ENCODE data around the gene PGBD5. TPM values are rescaled to one million over a fixed set of nuclear protein-coding genes. Genes with fewer than 3 reads are reported as not detected.

Gene PGBD5
- polyA plus RNA-seq, 3 donors = 0.44 TPM; not detected in 2

DNA sequence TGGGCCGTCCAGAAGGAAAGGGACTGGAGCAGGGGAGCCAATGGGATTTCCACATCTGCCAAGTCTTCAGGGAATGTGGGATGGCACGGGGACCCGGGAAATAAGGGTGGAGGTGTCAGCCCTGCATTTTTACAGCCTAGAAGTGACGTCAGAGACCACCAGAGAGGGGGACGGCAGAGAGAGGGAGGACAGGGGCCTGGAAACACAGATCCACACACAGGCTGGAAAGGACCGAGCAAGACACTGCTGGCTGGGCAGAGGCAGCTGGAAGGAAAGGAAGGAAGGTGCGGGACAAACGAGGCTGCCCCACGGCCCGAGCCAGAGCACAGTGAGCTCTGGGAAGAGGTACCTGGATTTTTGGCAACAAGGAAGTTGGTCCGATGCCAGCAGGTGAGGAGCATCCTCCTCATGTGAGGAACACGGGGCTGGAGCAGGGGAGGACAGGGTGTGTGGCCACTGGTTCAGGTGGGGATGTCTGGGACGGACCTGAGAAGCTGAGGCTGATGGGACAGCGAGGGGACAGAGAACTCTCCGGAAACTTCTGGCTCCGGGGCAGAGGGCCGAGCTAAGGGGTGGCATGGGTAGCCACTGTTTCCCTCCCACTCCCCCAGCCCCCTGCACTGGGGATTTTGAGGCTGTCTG lies 138.3 kb downstream of the PGBD5 start:
- Histone ChIP-seq H3K27me3 (ENCODE audit: control insufficient read depth in 2 of 2, insufficient read depth in 2 of 2, low read length in 2 of 2) (peaks cover 0 to 6% of the 10 kb centered on the region in 2 donors), H3K36me3 (replicated peaks in 1 of 2; ENCODE audit: control insufficient read depth in 1 of 2, insufficient read depth in 2 of 2, low read length in 2 of 2) (peaks cover 0 to under 1% of the 10 kb centered on the region in 2 donors), H3K4me2 (replicated peaks; ENCODE audit: extremely low read depth, low read length, poor library complexity, severe bottlenecking) (no peak overlapping the region), H3K9ac (ENCODE audit: insufficient read depth, low read length, poor library complexity, severe bottlenecking) (no peak overlapping the region), H3K79me2 (ENCODE audit: insufficient read depth, low read length) (no peaks in the 10 kb centered on the region), H3K27ac (ENCODE audit: low read depth in 1 of 2, low read length in 2 of 2) (no peak overlapping the region), H3K9me3 (replicated peaks in 1 of 2; ENCODE audit: control insufficient read depth in 1 of 2, insufficient read depth in 1 of 2, low read length in 2 of 2) (no peaks in the 10 kb centered on the region), H3K4me3 (replicated peaks in 1 of 3; ENCODE audit: low read depth in 2 of 3, low read length in 3 of 3) (no peak overlapping the region), H4K20me1 (ENCODE audit: insufficient read depth, low read length) (no peaks in the 10 kb centered on the region), H2AFZ (ENCODE audit: insufficient read depth, low read depth, low read length, poor library complexity, severe bottlenecking) (no peak overlapping the region), H3K4me1 (ENCODE audit: control insufficient read depth in 1 of 2, insufficient read depth in 2 of 2, low read length in 2 of 2) (no peaks in the 10 kb centered on the region)
- H3K27me3 Mint-ChIP-seq (ENCODE audit: low read depth in 3 of 3) = peaks cover 18 to 22% (median 21%) of the 10 kb centered on the region in 3 donors
- intact Hi-C loops (cut with micrococcal nuclease) = no loop called here
- H3K4me3 Mint-ChIP-seq = no peak overlapping the region
- TF ChIP-seq, protein P1, sequence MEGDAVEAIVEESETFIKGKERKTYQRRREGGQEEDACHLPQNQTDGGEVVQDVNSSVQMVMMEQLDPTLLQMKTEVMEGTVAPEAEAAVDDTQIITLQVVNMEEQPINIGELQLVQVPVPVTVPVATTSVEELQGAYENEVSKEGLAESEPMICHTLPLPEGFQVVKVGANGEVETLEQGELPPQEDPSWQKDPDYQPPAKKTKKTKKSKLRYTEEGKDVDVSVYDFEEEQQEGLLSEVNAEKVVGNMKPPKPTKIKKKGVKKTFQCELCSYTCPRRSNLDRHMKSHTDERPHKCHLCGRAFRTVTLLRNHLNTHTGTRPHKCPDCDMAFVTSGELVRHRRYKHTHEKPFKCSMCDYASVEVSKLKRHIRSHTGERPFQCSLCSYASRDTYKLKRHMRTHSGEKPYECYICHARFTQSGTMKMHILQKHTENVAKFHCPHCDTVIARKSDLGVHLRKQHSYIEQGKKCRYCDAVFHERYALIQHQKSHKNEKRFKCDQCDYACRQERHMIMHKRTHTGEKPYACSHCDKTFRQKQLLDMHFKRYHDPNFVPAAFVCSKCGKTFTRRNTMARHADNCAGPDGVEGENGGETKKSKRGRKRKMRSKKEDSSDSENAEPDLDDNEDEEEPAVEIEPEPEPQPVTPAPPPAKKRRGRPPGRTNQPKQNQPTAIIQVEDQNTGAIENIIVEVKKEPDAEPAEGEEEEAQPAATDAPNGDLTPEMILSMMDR (IDR thresholded peaks at IDR 0.05) = no peak
- no peak overlapping the region for H3K27ac Mint-ChIP-seq
- peaks cover 4 to 7% of the 10 kb centered on the region in 2 donors for H3K36me3 Mint-ChIP-seq
- 93% methylated on average over 13 of the region's 17 CpGs for WGBS (ENCODE audit: insufficient coverage)
- DNase-seq = no peak
- H3K4me1 Mint-ChIP-seq = peaks cover 4% of the 10 kb centered on the region
- peaks cover 0 to 2% (median 0%) of the 10 kb centered on the region in 7 donors for H3K9me3 Mint-ChIP-seq

DNA sequence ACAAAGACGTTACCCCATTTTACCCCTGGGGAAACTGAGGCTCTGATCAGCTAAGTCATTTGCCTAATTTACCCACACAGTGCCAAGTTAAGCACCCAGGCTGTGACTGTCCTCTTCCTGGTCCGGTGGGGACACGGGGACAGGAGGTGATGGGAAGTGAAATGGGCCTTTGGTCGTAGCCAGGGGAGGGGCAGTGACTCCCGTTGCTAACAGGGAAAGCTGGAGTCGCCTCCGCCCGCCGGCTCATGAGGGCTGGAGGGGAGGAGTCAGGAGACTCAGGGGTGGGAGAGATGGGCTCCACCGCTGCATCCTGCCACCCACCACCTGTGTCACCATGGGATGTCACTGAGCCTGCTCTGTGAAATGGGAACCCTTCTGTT lies 139.3 kb downstream of the PGBD5 start:
- H3K9me3 Mint-ChIP-seq = peaks cover 0 to 2% (median 0%) of the 10 kb centered on the region in 7 donors
- Histone ChIP-seq H3K4me3 (replicated peaks in 1 of 3; ENCODE audit: low read depth in 2 of 3, low read length in 3 of 3) (no peak overlapping the region), H3K27me3 (ENCODE audit: control insufficient read depth in 2 of 2, insufficient read depth in 2 of 2, low read length in 2 of 2) (peaks cover 0 to under 1% of the 10 kb centered on the region in 2 donors), H3K27ac (ENCODE audit: low read depth in 1 of 2, low read length in 2 of 2) (no peak overlapping the region), H3K4me1 (ENCODE audit: control insufficient read depth in 1 of 2, insufficient read depth in 2 of 2, low read length in 2 of 2) (no peaks in the 10 kb centered on the region), H3K36me3 (replicated peaks in 1 of 2; ENCODE audit: control insufficient read depth in 1 of 2, insufficient read depth in 2 of 2, low read length in 2 of 2) (peaks cover 0 to 9% of the 10 kb centered on the region in 2 donors), H3K9me3 (replicated peaks in 1 of 2; ENCODE audit: control insufficient read depth in 1 of 2, insufficient read depth in 1 of 2, low read length in 2 of 2) (no peaks in the 10 kb centered on the region), H3K9ac (ENCODE audit: insufficient read depth, low read length, poor library complexity, severe bottlenecking) (no peak overlapping the region), H3K4me2 (replicated peaks; ENCODE audit: extremely low read depth, low read length, poor library complexity, severe bottlenecking) (no peak overlapping the region), H3K79me2 (ENCODE audit: insufficient read depth, low read length) (no peaks in the 10 kb centered on the region), H2AFZ (ENCODE audit: insufficient read depth, low read depth, low read length, poor library complexity, severe bottlenecking) (no peak overlapping the region), H4K20me1 (ENCODE audit: insufficient read depth, low read length) (no peaks in the 10 kb centered on the region)
- intact Hi-C loops (cut with micrococcal nuclease) = no loop called here
- H3K4me3 Mint-ChIP-seq = no peak overlapping the region
- WGBS (ENCODE audit: insufficient coverage) = 97% methylated on average over 4 of the region's 10 CpGs
- no peak overlapping the region for H3K27ac Mint-ChIP-seq
- peaks cover 2% of the 10 kb centered on the region for H3K4me1 Mint-ChIP-seq
- no peak for DNase-seq
- H3K36me3 Mint-ChIP-seq = peaks cover 6 to 13% of the 10 kb centered on the region in 2 donors
- TF ChIP-seq, protein P1 (IDR thresholded peaks at IDR 0.05) = no peak
- H3K27me3 Mint-ChIP-seq (ENCODE audit: low read depth in 3 of 3) = peaks cover 10 to 14% (median 12%) of the 10 kb centered on the region in 3 donors

All from CD14-positive monocyte (primary cell).